ENCODE results near the gene SIGLEC7.

Gene SIGLEC7

DNA sequence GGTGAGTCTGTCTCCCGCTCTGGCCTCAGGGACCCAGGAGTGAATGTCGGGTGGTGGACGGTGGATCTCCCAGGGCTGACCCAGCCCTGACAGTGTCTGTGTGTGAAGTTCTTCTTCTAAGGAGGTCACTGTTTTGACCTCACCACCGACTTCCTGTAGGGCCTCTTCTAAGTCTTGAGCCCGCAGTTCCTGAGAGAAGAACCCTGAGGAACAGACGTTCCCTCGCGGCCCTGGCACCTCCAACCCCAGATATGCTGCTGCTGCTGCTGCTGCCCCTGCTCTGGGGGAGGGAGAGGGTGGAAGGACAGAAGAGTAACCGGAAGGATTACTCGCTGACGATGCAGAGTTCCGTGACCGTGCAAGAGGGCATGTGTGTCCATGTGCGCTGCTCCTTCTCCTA lies at the start of gene SIGLEC7:
TSS of gene SIGLEC7 (plus strand) at position 183 of the 400 bp plus-strand sequence. CDS start at position 252, 69 bp downstream.
- H3K27me3 ChIP-seq (ENCODE audit: low read depth), result peaks cover 33% of the 10 kb centered on the region
- H3K36me3 ChIP-seq (replicated peaks), result no peaks in the 10 kb centered on the region
- no peak for DNase-seq (ENCODE audit: low spot score in 2 of 2)
- H3K4me3 ChIP-seq, result no peak within 1 kb of the TSS
- H3K9me3 ChIP-seq, result no peaks in the 10 kb centered on the region
- H3K4me1 ChIP-seq, result no peaks in the 10 kb centered on the region
- in situ Hi-C loops (cut with MboI; ENCODE audit: low sequenced_read_pairs), result no loop called here

DNA sequence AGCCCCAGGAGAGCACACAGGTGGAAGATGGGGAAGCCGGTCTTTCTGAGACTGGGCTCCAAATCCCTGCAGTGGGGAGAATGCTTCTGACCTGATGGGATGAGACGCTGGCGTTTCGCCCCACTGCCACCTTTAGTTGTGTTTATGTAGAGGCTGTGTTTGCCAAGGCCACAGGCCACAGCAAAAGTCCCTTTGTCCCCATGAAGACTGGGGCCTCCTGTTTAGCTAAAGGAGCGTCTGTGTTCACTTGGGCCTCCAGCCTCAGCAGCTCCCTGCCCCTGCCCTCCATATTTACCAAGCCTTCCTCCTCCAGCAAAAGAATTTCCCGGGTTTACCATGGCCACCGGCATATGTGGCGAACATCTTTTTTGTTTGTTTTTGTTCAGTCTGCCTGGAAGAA lies 49.0 kb upstream of the SIGLEC7 start:
- H3K27me3 ChIP-seq (ENCODE audit: low read depth), result no peaks in the 10 kb centered on the region
- no peaks in the 10 kb centered on the region for H3K36me3 ChIP-seq (replicated peaks)
- no peak overlapping the region for H3K4me3 ChIP-seq
- no peaks in the 10 kb centered on the region for H3K9me3 ChIP-seq
- in situ Hi-C loops (cut with MboI; ENCODE audit: low sequenced_read_pairs), result loop anchor here (5.0 to 10.0 kb wide), 2 partner anchors 71 to 168 kb away; no protein-coding TSS in a partner anchor
- H3K4me1 ChIP-seq, result no peaks in the 10 kb centered on the region
- no peak for DNase-seq (ENCODE audit: low spot score in 2 of 2)

DNA sequence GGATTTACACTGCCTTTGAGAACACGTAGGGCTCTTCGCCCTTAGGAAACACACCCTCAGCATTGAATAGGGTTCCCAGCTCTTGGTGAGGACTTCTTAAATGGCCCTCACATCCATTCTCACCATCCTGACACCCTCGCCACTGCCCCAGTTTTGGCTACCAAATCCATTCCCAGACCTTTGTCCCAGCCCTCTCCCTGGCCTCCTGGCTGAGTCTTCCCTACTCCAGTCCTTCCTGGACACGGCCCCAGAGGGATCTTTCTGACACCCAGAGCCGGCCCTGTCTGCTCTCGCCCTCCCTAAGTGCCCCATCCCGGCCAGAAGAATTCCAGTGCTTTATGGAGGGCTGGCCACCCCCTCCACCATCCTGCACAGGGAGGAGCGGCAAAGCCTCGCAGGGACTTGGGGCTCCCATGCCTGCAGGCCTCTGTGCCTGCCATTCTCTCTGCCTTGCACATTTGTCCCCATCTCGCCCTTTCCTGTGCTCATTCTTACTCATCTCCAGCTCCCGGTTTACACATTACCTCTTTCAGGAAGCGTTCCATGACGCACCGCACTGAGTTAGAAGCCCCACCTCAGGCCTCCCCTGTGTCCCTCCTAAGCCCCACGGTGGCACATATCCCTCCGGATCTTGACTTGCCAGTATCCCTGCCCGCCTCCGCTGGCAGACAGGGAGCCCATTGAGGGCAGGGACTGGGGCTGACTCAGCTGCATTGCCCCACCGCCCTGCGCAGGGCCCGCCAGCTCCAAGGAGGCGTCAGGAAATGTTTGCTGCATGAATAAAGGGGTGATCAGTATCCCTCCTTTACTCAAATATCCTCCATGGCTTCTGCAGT lies 48.4 kb upstream of the SIGLEC7 start:
- no peak overlapping the region for H3K4me3 ChIP-seq
- H3K36me3 ChIP-seq (replicated peaks), result no peaks in the 10 kb centered on the region
- DNase-seq (ENCODE audit: low spot score in 2 of 2), result no peak
- no peaks in the 10 kb centered on the region for H3K27me3 ChIP-seq (ENCODE audit: low read depth)
- in situ Hi-C loops (cut with MboI; ENCODE audit: low sequenced_read_pairs), result loop anchor here (5.0 to 10.0 kb wide), 2 partner anchors 71 to 169 kb away; no protein-coding TSS in a partner anchor
- H3K9me3 ChIP-seq, result no peaks in the 10 kb centered on the region
- H3K4me1 ChIP-seq, result no peaks in the 10 kb centered on the region

DNA sequence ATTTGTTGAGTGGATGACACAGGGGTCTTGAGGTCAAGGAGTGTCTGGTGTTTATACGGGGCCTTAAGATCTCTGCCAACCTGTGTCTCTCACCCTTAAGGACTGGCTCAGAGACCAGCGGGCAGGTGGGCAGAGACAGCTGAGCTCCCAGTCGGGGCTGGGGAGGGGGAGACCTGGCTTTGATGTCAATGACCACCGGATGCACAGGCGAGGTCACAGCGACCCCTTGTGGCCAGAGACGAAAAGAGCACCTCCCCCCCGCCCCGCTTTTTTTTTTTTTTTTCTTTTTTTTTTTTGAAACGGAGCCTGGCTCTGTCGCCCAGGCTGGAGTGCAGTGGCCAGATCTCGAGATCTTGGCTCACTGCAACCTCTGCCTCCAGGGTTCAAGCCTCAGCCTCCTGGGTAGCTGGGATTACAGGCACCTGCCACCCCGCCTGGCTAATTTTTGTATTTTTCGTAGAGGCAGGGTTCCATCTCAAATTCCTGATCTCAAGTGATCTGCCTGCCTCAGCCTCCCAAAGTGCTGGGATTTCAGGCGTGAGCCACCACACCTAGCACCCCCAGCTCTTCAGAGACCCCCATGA lies 47.3 kb upstream of the SIGLEC7 start:
- no peaks in the 10 kb centered on the region for H3K4me1 ChIP-seq
- H3K36me3 ChIP-seq (replicated peaks), result no peaks in the 10 kb centered on the region; the same call in 1 of the 2 replicates
- no peak overlapping the region for H3K4me3 ChIP-seq
- no peaks in the 10 kb centered on the region for H3K9me3 ChIP-seq
- H3K27me3 ChIP-seq (ENCODE audit: low read depth), result no peaks in the 10 kb centered on the region
- in situ Hi-C loops (cut with MboI; ENCODE audit: low sequenced_read_pairs), result loop anchor here (5.0 to 10.0 kb wide), 2 partner anchors 72 to 170 kb away; no protein-coding TSS in a partner anchor
- peak in 1 of 2 experiments; percentile 72 for DNase-seq (ENCODE audit: low spot score in 2 of 2)

DNA sequence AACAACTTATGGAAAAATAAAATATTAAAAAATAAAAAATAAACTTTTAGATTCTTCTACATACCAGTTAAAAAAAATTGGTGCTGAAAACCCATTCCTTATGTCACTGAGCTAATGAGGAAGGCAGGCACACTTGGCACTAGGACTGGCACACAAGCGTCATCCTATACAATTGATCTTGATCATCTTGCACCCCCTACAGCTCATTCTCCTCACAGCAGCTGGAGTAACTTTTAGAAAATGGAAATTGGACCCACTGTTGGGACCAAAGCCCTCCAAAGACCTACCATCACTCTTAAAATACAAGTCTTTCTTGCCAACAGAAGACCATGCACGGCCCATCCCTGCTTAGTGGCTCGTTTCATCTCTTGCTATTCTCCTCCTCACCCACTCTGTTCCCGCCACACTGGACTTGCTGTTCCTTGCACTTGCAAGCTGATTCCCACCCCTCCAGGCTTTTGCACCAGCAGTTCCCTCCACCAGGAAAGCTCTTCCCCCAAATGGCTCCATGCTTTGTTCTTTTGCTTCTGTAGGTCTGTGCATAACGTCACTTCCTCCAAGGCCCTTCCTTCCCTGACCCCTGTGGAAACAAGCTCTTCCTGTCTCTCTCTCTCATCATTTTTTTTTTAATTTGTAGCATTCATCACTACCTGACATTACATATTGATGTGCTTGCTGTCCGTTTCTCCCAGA lies 45.5 kb upstream of the SIGLEC7 start:
- Histone ChIP-seq H3K4me1 (no peaks in the 10 kb centered on the region), H3K4me3 (no peak overlapping the region), H3K9me3 (no peaks in the 10 kb centered on the region), H3K36me3 (replicated peaks) (peaks cover 1% of the 10 kb centered on the region; the same call in 1 of the 2 replicates), H3K27me3 (ENCODE audit: low read depth) (no peaks in the 10 kb centered on the region)
- in situ Hi-C loops (cut with MboI; ENCODE audit: low sequenced_read_pairs), result loop anchor here (10.0 kb wide), 1 partner anchor 172 kb away; no protein-coding TSS in a partner anchor
- DNase-seq (ENCODE audit: low spot score in 2 of 2), result no peak

DNA sequence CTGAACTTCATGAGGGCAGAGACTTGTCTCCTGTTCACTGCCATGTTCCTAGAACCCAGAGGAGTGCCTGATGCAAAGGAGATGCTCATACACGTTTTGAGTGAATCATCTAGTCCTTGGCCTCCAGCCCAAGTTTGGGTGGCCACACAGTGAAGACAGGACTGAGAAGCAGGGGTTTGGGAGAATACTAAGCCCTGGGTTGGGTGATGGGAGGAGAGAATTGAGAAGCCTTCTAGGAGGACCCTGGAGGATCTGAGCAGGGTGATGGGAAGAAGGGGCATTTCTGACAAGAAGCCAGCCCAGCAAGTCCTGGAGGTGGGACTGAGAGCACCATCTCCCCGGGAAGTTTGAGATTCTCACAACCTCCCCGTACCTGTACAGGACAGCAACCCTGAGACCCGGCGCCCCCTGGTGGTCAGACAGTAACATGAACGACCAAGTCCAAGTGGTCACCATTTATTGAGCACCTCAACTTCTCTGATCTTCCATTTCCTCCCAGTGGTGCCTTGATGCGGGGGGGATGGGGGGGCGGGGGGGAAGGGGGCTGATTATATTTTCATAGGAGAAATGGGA lies 44.8 kb upstream of the SIGLEC7 start:
- in situ Hi-C loops (cut with MboI; ENCODE audit: low sequenced_read_pairs), result loop anchor here (10.0 kb wide), 1 partner anchor 172 kb away; no protein-coding TSS in a partner anchor
- peak; percentile 48 to 85 for DNase-seq (ENCODE audit: low spot score in 2 of 2)
- no peaks in the 10 kb centered on the region for H3K4me1 ChIP-seq
- H3K36me3 ChIP-seq (replicated peaks), result peaks cover 8% of the 10 kb centered on the region; the same call in 1 of the 2 replicates
- H3K9me3 ChIP-seq, result no peaks in the 10 kb centered on the region
- no peak overlapping the region for H3K4me3 ChIP-seq
- no peaks in the 10 kb centered on the region for H3K27me3 ChIP-seq (ENCODE audit: low read depth)

DNA sequence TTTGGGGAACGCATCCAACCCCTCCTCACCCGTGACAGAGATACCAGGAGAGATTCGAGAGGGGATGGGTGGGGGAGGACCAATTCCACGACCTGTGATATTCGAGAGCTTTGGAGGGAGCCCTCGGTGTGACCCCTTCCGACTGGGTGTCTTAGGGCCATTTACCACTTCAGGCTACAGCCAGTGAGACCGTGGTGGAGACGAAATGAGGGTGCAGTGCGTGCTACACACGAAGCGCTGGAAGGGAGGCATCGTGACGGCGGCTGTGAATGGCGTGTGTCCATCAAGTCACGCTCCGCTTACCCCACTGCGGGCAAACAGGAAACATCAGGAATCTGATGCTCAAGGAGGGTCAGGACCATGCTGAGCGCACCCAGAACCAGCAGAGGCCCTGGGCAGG lies 44.3 kb upstream of the SIGLEC7 start:
- no peak for DNase-seq (ENCODE audit: low spot score in 2 of 2)
- Histone ChIP-seq H3K4me3 (no peak overlapping the region), H3K36me3 (replicated peaks) (peaks cover 13% of the 10 kb centered on the region), H3K27me3 (ENCODE audit: low read depth) (no peaks in the 10 kb centered on the region), H3K4me1 (no peaks in the 10 kb centered on the region), H3K9me3 (no peaks in the 10 kb centered on the region)
- in situ Hi-C loops (cut with MboI; ENCODE audit: low sequenced_read_pairs), result loop anchor here (10.0 kb wide), 1 partner anchor 173 kb away; no protein-coding TSS in a partner anchor

DNA sequence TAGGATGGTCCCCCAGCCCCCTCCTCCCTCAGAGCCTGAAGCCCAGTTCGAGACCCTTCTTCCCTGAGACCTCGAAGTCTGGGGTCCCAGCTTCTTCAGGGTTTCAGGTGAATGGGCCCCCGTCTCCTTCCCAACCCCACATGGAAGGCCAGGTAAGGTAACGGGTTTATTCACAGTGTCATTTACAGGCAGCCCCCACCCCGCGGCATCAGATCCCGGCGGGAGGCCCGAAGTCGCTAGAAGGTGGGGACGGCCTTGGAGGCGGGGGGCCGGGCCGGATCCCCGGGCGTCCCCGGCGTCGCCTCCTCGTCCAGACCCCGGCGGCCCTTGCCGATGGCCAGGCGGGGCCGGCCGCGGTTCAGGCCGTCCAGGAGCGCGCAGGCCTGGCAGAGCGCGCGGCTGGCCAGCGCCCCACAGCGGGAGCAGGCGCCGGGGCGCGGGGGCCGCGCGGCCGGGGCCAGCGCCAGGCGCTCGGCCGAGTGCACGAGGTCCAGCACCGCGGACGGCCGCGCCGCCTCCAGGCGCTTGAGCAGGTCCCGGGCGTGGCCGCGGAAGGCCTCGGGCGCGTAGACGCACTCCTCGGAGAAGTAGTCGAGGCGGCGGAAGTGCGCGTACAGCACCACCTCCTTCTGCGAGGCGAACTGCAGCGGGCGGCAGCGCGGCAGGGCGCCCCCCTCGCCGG lies 43.6 kb upstream of the SIGLEC7 start:
- no peak for DNase-seq (ENCODE audit: low spot score in 2 of 2)
- in situ Hi-C loops (cut with MboI; ENCODE audit: low sequenced_read_pairs), result loop anchor here (10.0 kb wide), 1 partner anchor 174 kb away; no protein-coding TSS in a partner anchor
- Histone ChIP-seq H3K36me3 (replicated peaks) (peaks cover 17% of the 10 kb centered on the region), H3K4me1 (no peaks in the 10 kb centered on the region), H3K9me3 (no peaks in the 10 kb centered on the region), H3K4me3 (no peak overlapping the region), H3K27me3 (ENCODE audit: low read depth) (no peaks in the 10 kb centered on the region)

DNA sequence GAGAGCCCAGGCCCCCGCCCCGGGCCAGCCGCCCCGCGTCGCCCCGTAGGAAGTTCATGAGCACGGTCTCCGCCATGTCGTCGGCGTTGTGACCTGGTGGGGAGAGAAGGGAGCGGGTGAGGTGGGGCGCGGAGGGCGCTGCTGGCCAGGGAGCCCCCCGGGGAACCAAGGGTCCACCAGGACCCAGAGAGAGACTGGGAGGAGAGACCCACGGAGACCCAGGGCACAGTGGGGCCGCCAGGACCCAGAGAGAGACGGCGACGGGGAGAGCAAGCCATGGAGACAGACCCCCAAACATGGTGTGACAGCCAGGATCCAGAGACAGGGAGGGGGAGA lies 43.1 kb upstream of the SIGLEC7 start:
- in situ Hi-C loops (cut with MboI; ENCODE audit: low sequenced_read_pairs), result loop anchor here (10.0 kb wide), 1 partner anchor 174 kb away; no protein-coding TSS in a partner anchor

DNA sequence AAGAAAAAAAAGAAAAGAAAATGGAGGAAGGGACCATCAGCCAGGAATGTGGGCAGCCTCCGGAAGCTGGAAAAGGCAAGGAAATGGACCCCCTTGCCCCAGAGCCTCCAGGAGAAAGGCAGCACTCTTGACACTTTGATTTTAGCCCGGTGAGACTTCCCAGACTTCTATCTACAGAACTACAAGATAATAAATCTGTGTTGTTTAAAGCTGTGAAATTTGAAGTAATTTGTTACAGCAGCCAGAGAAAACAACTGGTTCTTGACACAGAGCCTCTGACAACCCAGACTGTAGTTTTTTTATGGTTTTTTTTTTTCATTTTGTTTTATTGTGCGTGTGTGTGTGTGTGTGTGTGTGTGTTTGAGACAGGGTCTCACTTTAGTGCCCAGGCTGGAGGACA lies 41.5 kb upstream of the SIGLEC7 start:
- in situ Hi-C loops (cut with MboI; ENCODE audit: low sequenced_read_pairs), result no loop called here
- H3K9me3 ChIP-seq, result no peaks in the 10 kb centered on the region
- no peak overlapping the region for H3K4me3 ChIP-seq
- no peak for DNase-seq (ENCODE audit: low spot score in 2 of 2)
- H3K27me3 ChIP-seq (ENCODE audit: low read depth), result no peaks in the 10 kb centered on the region
- peaks cover 19% of the 10 kb centered on the region for H3K36me3 ChIP-seq (replicated peaks)
- H3K4me1 ChIP-seq, result no peaks in the 10 kb centered on the region

More for the DNA sequence above, 43.1 kb upstream of the SIGLEC7 start:
- H3K9me3 ChIP-seq, result no peaks in the 10 kb centered on the region
- H3K36me3 ChIP-seq (replicated peaks), result peaks cover 19% of the 10 kb centered on the region
- no peak for DNase-seq (ENCODE audit: low spot score in 2 of 2)
- no peaks in the 10 kb centered on the region for H3K27me3 ChIP-seq (ENCODE audit: low read depth)
- H3K4me1 ChIP-seq, result no peaks in the 10 kb centered on the region
- H3K4me3 ChIP-seq, result no peak overlapping the region

DNA sequence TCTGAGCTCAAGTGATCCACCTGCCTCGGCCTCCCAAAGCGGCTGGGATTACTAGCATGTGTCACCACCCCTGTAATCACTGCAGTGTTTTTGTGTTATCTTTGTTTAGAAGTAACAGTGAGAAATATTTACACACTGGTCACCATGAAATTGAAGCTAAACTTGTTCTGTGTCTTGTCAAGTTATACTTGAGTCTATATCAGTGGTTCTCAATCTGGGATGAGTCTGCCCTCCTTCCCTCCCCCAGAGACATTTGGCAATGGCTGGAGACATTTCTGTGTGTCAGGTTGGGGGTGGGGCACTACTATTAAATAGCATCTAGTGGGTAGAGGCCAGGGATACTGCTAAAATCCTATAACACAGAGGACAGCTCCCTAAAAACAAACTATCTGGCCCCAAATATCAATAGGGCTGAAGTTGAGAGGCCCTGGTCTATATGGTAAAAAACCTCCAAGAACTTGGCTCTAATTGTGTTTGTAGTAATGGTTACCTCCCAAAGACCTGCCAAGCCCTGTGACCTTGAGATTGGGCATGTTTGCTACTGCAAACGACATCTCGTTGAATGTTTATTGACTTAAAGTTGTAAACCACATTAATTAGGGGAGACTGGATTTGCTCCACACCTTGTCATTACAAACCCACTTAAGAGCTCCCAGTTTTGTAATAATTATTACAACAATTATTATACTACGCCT lies 40.8 kb upstream of the SIGLEC7 start:
- Histone ChIP-seq H3K4me3 (no peak overlapping the region), H3K36me3 (replicated peaks) (peaks cover 19% of the 10 kb centered on the region), H3K4me1 (no peaks in the 10 kb centered on the region), H3K27me3 (ENCODE audit: low read depth) (no peaks in the 10 kb centered on the region), H3K9me3 (no peaks in the 10 kb centered on the region)
- in situ Hi-C loops (cut with MboI; ENCODE audit: low sequenced_read_pairs), result no loop called here
- no peak for DNase-seq (ENCODE audit: low spot score in 2 of 2)

DNA sequence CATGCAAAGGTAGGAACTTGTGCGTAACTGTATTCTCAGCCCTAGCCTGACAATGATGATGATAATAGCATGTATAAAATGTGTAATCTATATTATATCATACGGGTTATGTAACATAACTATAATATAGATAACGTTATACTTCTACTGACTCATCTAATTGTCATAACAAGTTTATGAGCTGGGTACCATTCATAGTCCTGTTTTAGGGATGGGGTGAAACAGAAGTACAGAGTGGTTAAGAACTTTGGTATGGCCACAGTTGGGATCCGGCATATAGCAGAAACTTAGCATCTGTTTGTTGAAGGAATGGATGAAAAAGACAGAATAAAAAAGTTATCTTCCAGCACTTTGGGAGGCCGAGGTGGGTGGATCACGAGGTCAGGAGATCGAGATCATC lies 39.1 kb upstream of the SIGLEC7 start:
- Histone ChIP-seq H3K4me1 (peaks cover 6% of the 10 kb centered on the region), H3K9me3 (no peaks in the 10 kb centered on the region), H3K27me3 (ENCODE audit: low read depth) (no peaks in the 10 kb centered on the region), H3K4me3 (no peak overlapping the region), H3K36me3 (replicated peaks) (peaks cover 19% of the 10 kb centered on the region)
- DNase-seq (ENCODE audit: low spot score in 2 of 2), result no peak
- in situ Hi-C loops (cut with MboI; ENCODE audit: low sequenced_read_pairs), result no loop called here

All from HAP-1 (cell line).